Spleen (tissue), 7 donors: ENCODE measurements around the gene FRMD1.

Source experiments
- CTCF ChIP-seq, 11 experiments: fragments of 200-600 bp in 7 of 11; fragments of 450-650 bp in 4 of 11; sonication (generic) in 4 of 11; IDR thresholded peaks in 8 of 11; conservative IDR thresholded peaks in 3 of 11; 1 replicate in 7 of 11; 2 replicates in 4 of 11; pipeline versions ENCODE4 v1.4.0 to v1.8.0; 2016 to 2021; ENCODE audit warnings: antibody characterized with exemption in 11 of 11, inconsistent platforms in 4 of 11, mild to moderate bottlenecking in 1 of 11
- POLR2A ChIP-seq, 3 donors: fragments of 450-650 bp; IDR thresholded peaks; one replicate each; pipeline ENCODE4 v1.5.1; 2017; ENCODE audit warnings: antibody characterized with exemption in 3 of 3, mild to moderate bottlenecking in 1 of 3
- POLR2AphosphoS5 ChIP-seq, 3 donors: sonication (generic); formaldehyde crosslinking; IDR thresholded peaks; one replicate each; pipeline ENCODE4 v1.5.1; 2017; ENCODE audit warnings: antibody characterized with exemption in 3 of 3
- donor health status: DM: no; HTN: no; CAD: no; lungs with moderate emphysema.
- donor health status: DM: no; HTN: no; CAD: no.
- donor health status: DM: no; HTN: no; CAD: no.

- no peak for TF ChIP-seq POLR2A (IDR thresholded peaks at IDR 0.05)
- no peak for TF ChIP-seq CTCF (IDR thresholded peaks at IDR 0.05 in 8 of 11, conservative IDR thresholded peaks at IDR 0.05 in 3 of 11)
- no peak for TF ChIP-seq POLR2AphosphoS5 (IDR thresholded peaks at IDR 0.05)
These were observed 41.6 kb upstream of the FRMD1 start for GRCh38 chr6:168120390-168121302.
